NCI-H1694 treated with DMSO at 0.1 percent for 48 hours (cell line): ENCODE results near the gene HOXA7.

Source experiments
- DNase-seq: peaks from one replicate; lab custom pipeline; 2025; lab: John Stamatoyannopoulos, UW

HOXA7 gene

GRCh38 chr7:27133409-27134231 is 22.9 kb downstream of the HOXA7 start:
- no peak for DNase-seq

GRCh38 chr7:27132978-27133377 is 23.5 kb downstream of the HOXA7 start:
- DNase-seq, result no peak

GRCh38 chr7:27132214-27132613 is 24.3 kb downstream of the HOXA7 start:
- no peak for DNase-seq

GRCh38 chr7:27131390-27131819 is 25.1 kb downstream of the HOXA7 start:
- no peak for DNase-seq

- no peak for DNase-seq
Measured at GRCh38 chr7:27130540-27131389, 25.7 kb downstream of the HOXA7 start, which contains the start of gene HOXA4. Gene HOXA4 (minus strand): TSS chr7:27130757. CDS start chr7:27130733, 24 bp downstream.

- no peak for DNase-seq
Measured at GRCh38 chr7:27129729-27130539, 26.5 kb downstream of the HOXA7 start.

GRCh38 chr7:27128776-27129728 is 27.4 kb downstream of the HOXA7 start:
- no peak for DNase-seq

GRCh38 chr7:27128034-27128433 is 28.4 kb downstream of the HOXA7 start:
- DNase-seq, result no peak

- no peak for DNase-seq
Measured at GRCh38 chr7:27126596-27127327, 29.7 kb downstream of the HOXA7 start.

- no peak for DNase-seq
Measured at GRCh38 chr7:27125986-27126394, 30.5 kb downstream of the HOXA7 start.

GRCh38 chr7:27124902-27125689 is 31.4 kb downstream of the HOXA7 start:
- no peak for DNase-seq

GRCh38 chr7:27124096-27124901 is 32.2 kb downstream of the HOXA7 start:
- no peak for DNase-seq

GRCh38 chr7:27123477-27124053 is 32.9 kb downstream of the HOXA7 start:
- DNase-seq, result no peak

GRCh38 chr7:27123007-27123476 is 33.4 kb downstream of the HOXA7 start:
- no peak for DNase-seq

GRCh38 chr7:27122077-27122910 is 34.2 kb downstream of the HOXA7 start:
- DNase-seq, result no peak

- no peak for DNase-seq
Measured at GRCh38 chr7:27121684-27122076, 34.8 kb downstream of the HOXA7 start.

GRCh38 chr7:27119412-27119911 is 37.0 kb downstream of the HOXA7 start:
- no peak for DNase-seq
